ENCODE results near the gene CA4. TPM values are rescaled to one million over a fixed set of nuclear protein-coding genes. Genes with fewer than 3 reads are reported as not detected.
"Not testable (repeated sequence)": the region's sequence is repeated elsewhere in the genome, so short reads cannot be mapped to it uniquely, and the experiment has no call there.

CA4 gene
- total and polyA plus RNA-seq, 3 experiments from 2014 or later: not detected

GRCh38 chr17:60174767-60175166 lies 25.0 kb downstream of the CA4 start:
- H3K36me3 ChIP-seq (ENCODE audit: insufficient read depth, low read length); H3K9me3 Mint-ChIP-seq; H3K4me3 ChIP-seq (ENCODE audit: low read length); H3K27ac Mint-ChIP-seq; H3K27me3 ChIP-seq (ENCODE audit: insufficient read depth, low read length, poor library complexity, severe bottlenecking); DNase-seq; H3K27me3 Mint-ChIP-seq; H3K27ac ChIP-seq (ENCODE audit: low read depth, low read length); POLR2A ChIA-PET; H3K4me3 Mint-ChIP-seq; CTCF ChIA-PET; H3K4me1 ChIP-seq (ENCODE audit: insufficient read depth, low read length); H3K9me3 ChIP-seq (ENCODE audit: low read length): not testable (repeated sequence)
- H3K36me3 Mint-ChIP-seq: peaks cover 0 to 18% (median 0%) of the 10 kb centered on the region in 3 donors
- peaks cover 8 to 12% (median 11%) of the 10 kb centered on the region in 3 donors for H3K4me1 Mint-ChIP-seq

GRCh38 chr17:60176763-60177162 lies 27.0 kb downstream of the CA4 start:
- H3K4me1 Mint-ChIP-seq; H3K4me3 ChIP-seq (ENCODE audit: low read length); H3K27ac Mint-ChIP-seq; H3K4me1 ChIP-seq (ENCODE audit: insufficient read depth, low read length); H3K27me3 Mint-ChIP-seq; CTCF ChIA-PET; H3K9me3 ChIP-seq (ENCODE audit: low read length); H3K36me3 ChIP-seq (ENCODE audit: insufficient read depth, low read length); H3K27me3 ChIP-seq (ENCODE audit: insufficient read depth, low read length, poor library complexity, severe bottlenecking); DNase-seq; H3K27ac ChIP-seq (ENCODE audit: low read depth, low read length); H3K9me3 Mint-ChIP-seq; POLR2A ChIA-PET; H3K4me3 Mint-ChIP-seq: not testable (repeated sequence)
- H3K36me3 Mint-ChIP-seq: peaks cover 0 to 34% (median 5%) of the 10 kb centered on the region in 3 donors

- H3K9me3 Mint-ChIP-seq; H3K27ac ChIP-seq (ENCODE audit: low read depth, low read length); H3K27me3 Mint-ChIP-seq; H3K27me3 ChIP-seq (ENCODE audit: insufficient read depth, low read length, poor library complexity, severe bottlenecking); H3K4me1 Mint-ChIP-seq; H3K36me3 ChIP-seq (ENCODE audit: insufficient read depth, low read length); H3K27ac Mint-ChIP-seq; CTCF ChIA-PET; H3K4me1 ChIP-seq (ENCODE audit: insufficient read depth, low read length); POLR2A ChIA-PET; H3K9me3 ChIP-seq (ENCODE audit: low read length); H3K4me3 ChIP-seq (ENCODE audit: low read length); DNase-seq; H3K4me3 Mint-ChIP-seq: not testable (repeated sequence)
- H3K36me3 Mint-ChIP-seq: peaks cover 0 to 46% (median 7%) of the 10 kb centered on the region in 3 donors
These were observed 28.4 kb downstream of the CA4 start for GRCh38 chr17:60178180-60178579.

- H3K27ac ChIP-seq (ENCODE audit: low read depth, low read length); H3K27me3 Mint-ChIP-seq; H3K9me3 ChIP-seq (ENCODE audit: low read length); H3K4me3 Mint-ChIP-seq; H3K27ac Mint-ChIP-seq; H3K4me1 Mint-ChIP-seq; H3K27me3 ChIP-seq (ENCODE audit: insufficient read depth, low read length, poor library complexity, severe bottlenecking); H3K9me3 Mint-ChIP-seq; H3K4me1 ChIP-seq (ENCODE audit: insufficient read depth, low read length); CTCF ChIA-PET; DNase-seq; H3K4me3 ChIP-seq (ENCODE audit: low read length); H3K36me3 ChIP-seq (ENCODE audit: insufficient read depth, low read length): not testable (repeated sequence)
- peaks cover 0 to 64% (median 7%) of the 10 kb centered on the region in 3 donors for H3K36me3 Mint-ChIP-seq
- POLR2A ChIA-PET: interaction anchor here (1.0 kb wide), 1 partner anchor 19 kb away, joined by 3 read pairs; no protein-coding TSS in a partner anchor
These were observed 30.6 kb downstream of the CA4 start for GRCh38 chr17:60180380-60180779.

- H3K9me3 ChIP-seq (ENCODE audit: low read length); POLR2A ChIA-PET; H3K27ac ChIP-seq (ENCODE audit: low read depth, low read length); H3K27me3 ChIP-seq (ENCODE audit: insufficient read depth, low read length, poor library complexity, severe bottlenecking); H3K9me3 Mint-ChIP-seq; H3K4me3 Mint-ChIP-seq; H3K4me1 Mint-ChIP-seq; DNase-seq; H3K27me3 Mint-ChIP-seq; H3K4me1 ChIP-seq (ENCODE audit: insufficient read depth, low read length); H3K4me3 ChIP-seq (ENCODE audit: low read length); CTCF ChIA-PET; H3K36me3 ChIP-seq (ENCODE audit: insufficient read depth, low read length): not testable (repeated sequence)
- H3K36me3 Mint-ChIP-seq: peaks cover 0 to 80% (median 10%) of the 10 kb centered on the region in 3 donors
- peak overlapping the region in 1 of 8 donors; percentile 75 for H3K27ac Mint-ChIP-seq
These were observed 36.6 kb downstream of the CA4 start for GRCh38 chr17:60186372-60186771.

GRCh38 chr17:60186846-60187745 lies 37.3 kb downstream of the CA4 start:
- H3K4me3 Mint-ChIP-seq; H3K27ac ChIP-seq (ENCODE audit: low read depth, low read length); H3K9me3 Mint-ChIP-seq; H3K4me1 ChIP-seq (ENCODE audit: insufficient read depth, low read length); H3K27ac Mint-ChIP-seq; H3K9me3 ChIP-seq (ENCODE audit: low read length); H3K36me3 ChIP-seq (ENCODE audit: insufficient read depth, low read length); H3K4me3 ChIP-seq (ENCODE audit: low read length); H3K27me3 Mint-ChIP-seq; CTCF ChIA-PET; H3K27me3 ChIP-seq (ENCODE audit: insufficient read depth, low read length, poor library complexity, severe bottlenecking); DNase-seq; POLR2A ChIA-PET; H3K4me1 Mint-ChIP-seq: not testable (repeated sequence)
- peaks cover 0 to 78% (median 10%) of the 10 kb centered on the region in 3 donors for H3K36me3 Mint-ChIP-seq

GRCh38 chr17:60188759-60189158 lies 39.0 kb downstream of the CA4 start:
- no peak for DNase-seq
- Histone ChIP-seq H3K4me1 (ENCODE audit: insufficient read depth, low read length) (no peaks in the 10 kb centered on the region), H3K36me3 (ENCODE audit: insufficient read depth, low read length) (peaks cover 8% of the 10 kb centered on the region), H3K4me3 (ENCODE audit: low read length) (no peak overlapping the region), H3K9me3 (ENCODE audit: low read length) (no peaks in the 10 kb centered on the region), H3K27me3 (ENCODE audit: insufficient read depth, low read length, poor library complexity, severe bottlenecking) (no peaks in the 10 kb centered on the region), H3K27ac (ENCODE audit: low read depth, low read length) (no peak overlapping the region)
- H3K27ac Mint-ChIP-seq: peak overlapping the region in 1 of 8 donors; percentile 36
- no peaks in the 10 kb centered on the region for H3K27me3 Mint-ChIP-seq
- H3K4me3 Mint-ChIP-seq: no peak overlapping the region
- H3K9me3 Mint-ChIP-seq: no peaks in the 10 kb centered on the region
- ChIA-PET CTCF (no interaction called here), POLR2A (no interaction called here)
- peaks cover 5 to 79% (median 15%) of the 10 kb centered on the region in 3 donors for H3K36me3 Mint-ChIP-seq
- no peaks in the 10 kb centered on the region for H3K4me1 Mint-ChIP-seq

- Mint-ChIP-seq H3K27ac (peak overlapping the region in 1 of 8 donors; percentile 23), H3K36me3 (peaks cover 5 to 81% (median 23%) of the 10 kb centered on the region in 3 donors)
- H3K4me3 Mint-ChIP-seq; H3K36me3 ChIP-seq (ENCODE audit: insufficient read depth, low read length); H3K27me3 Mint-ChIP-seq; CTCF ChIA-PET; H3K9me3 Mint-ChIP-seq; POLR2A ChIA-PET; H3K4me1 ChIP-seq (ENCODE audit: insufficient read depth, low read length); H3K27ac ChIP-seq (ENCODE audit: low read depth, low read length); H3K4me1 Mint-ChIP-seq; H3K9me3 ChIP-seq (ENCODE audit: low read length); H3K27me3 ChIP-seq (ENCODE audit: insufficient read depth, low read length, poor library complexity, severe bottlenecking); DNase-seq; H3K4me3 ChIP-seq (ENCODE audit: low read length): not testable (repeated sequence)
These were observed 40.3 kb downstream of the CA4 start for GRCh38 chr17:60190032-60190431.

Measured in CD8-positive, alpha-beta memory T cell (primary cell).